UCSD-AML1 (cell line): ENCODE data around the gene IL1RAPL2.

ENCODE experiments used
- DNase-seq: peaks from one replicate; lab custom pipeline; 2025; ENCODE audit not compliant: unreplicated experiment; lab: John Stamatoyannopoulos, UW

The IL1RAPL2 gene

GRCh38 chrX:105260291-105261043, 694.5 kb downstream of the IL1RAPL2 start:
- DNase-seq: peak; percentile 7

- DNase-seq: no peak
Measured at GRCh38 chrX:105263171-105263570, 697.2 kb downstream of the IL1RAPL2 start.

- no peak for DNase-seq
Measured at GRCh38 chrX:105263801-105264200, 697.8 kb downstream of the IL1RAPL2 start.

- DNase-seq: no peak
Measured at GRCh38 chrX:105265093-105265492, 699.1 kb downstream of the IL1RAPL2 start.

- DNase-seq: no peak
Measured at GRCh38 chrX:105266456-105266855, 700.5 kb downstream of the IL1RAPL2 start.

- DNase-seq: no peak
Measured at GRCh38 chrX:105267167-105267566, 701.2 kb downstream of the IL1RAPL2 start.

- no peak for DNase-seq
Measured at GRCh38 chrX:105269386-105269785, 703.4 kb downstream of the IL1RAPL2 start.

- no peak for DNase-seq
Measured at GRCh38 chrX:105273326-105273725, 707.3 kb downstream of the IL1RAPL2 start.

- DNase-seq: no peak
Measured at GRCh38 chrX:105274091-105274490, 708.1 kb downstream of the IL1RAPL2 start.

GRCh38 chrX:105277132-105277531, 711.1 kb downstream of the IL1RAPL2 start:
- no peak for DNase-seq

- no peak for DNase-seq
Measured at GRCh38 chrX:105282077-105282476, 716.1 kb downstream of the IL1RAPL2 start.

- no peak for DNase-seq
Measured at GRCh38 chrX:105297041-105297440, 731.0 kb downstream of the IL1RAPL2 start.

- DNase-seq: no peak
Measured at GRCh38 chrX:105299286-105299685, 733.3 kb downstream of the IL1RAPL2 start.

- no peak for DNase-seq
Measured at GRCh38 chrX:105302246-105302645, 736.2 kb downstream of the IL1RAPL2 start.

GRCh38 chrX:105307762-105308161, 741.8 kb downstream of the IL1RAPL2 start:
- DNase-seq: no peak

GRCh38 chrX:105313596-105313995, 747.6 kb downstream of the IL1RAPL2 start:
- no peak for DNase-seq

- no peak for DNase-seq
Measured at GRCh38 chrX:105314458-105314857, 748.5 kb downstream of the IL1RAPL2 start.

- DNase-seq: no peak
Measured at GRCh38 chrX:105315248-105315647, 749.2 kb downstream of the IL1RAPL2 start.

GRCh38 chrX:105317117-105317516, 751.1 kb downstream of the IL1RAPL2 start:
- DNase-seq: no peak

- DNase-seq: no peak
Measured at GRCh38 chrX:105323928-105324327, 757.9 kb downstream of the IL1RAPL2 start.

- DNase-seq: no peak
Measured at GRCh38 chrX:105328773-105329172, 762.8 kb downstream of the IL1RAPL2 start.

GRCh38 chrX:105331244-105331643, 765.2 kb downstream of the IL1RAPL2 start:
- no peak for DNase-seq

- DNase-seq: no peak
Measured at GRCh38 chrX:105347373-105347772, 781.4 kb downstream of the IL1RAPL2 start.
